KG1 (cell line): ENCODE results near the gene SUN3.

Experiments used
- DNase-seq: peaks from one replicate; lab custom pipeline; 2025; lab: John Stamatoyannopoulos, UW

The SUN3 gene

GRCh38 chr7:48028938-48029337 lies at the start of gene SUN3:
TSS of gene SUN3 (minus strand) at chr7:48029107. CDS start at chr7:48028938, 169 bp downstream.
- DNase-seq: no peak

- no peak for DNase-seq
These were observed 49.6 kb upstream of the SUN3 start for GRCh38 chr7:48078470-48078869.

- DNase-seq: no peak
These were observed 48.5 kb upstream of the SUN3 start for GRCh38 chr7:48077423-48077822.

GRCh38 chr7:48074204-48074654 lies 45.3 kb upstream of the SUN3 start:
- DNase-seq: no peak

- DNase-seq: no peak
These were observed 38.6 kb upstream of the SUN3 start for GRCh38 chr7:48067475-48067874.

- no peak for DNase-seq
These were observed 35.1 kb upstream of the SUN3 start for GRCh38 chr7:48063985-48064384.

GRCh38 chr7:48059706-48060105 lies 30.8 kb upstream of the SUN3 start:
- DNase-seq: no peak

- DNase-seq: no peak
These were observed 30.1 kb upstream of the SUN3 start for GRCh38 chr7:48058990-48059389.

- no peak for DNase-seq
These were observed 24.8 kb upstream of the SUN3 start for GRCh38 chr7:48053736-48054135.

- DNase-seq: no peak
These were observed 23.8 kb upstream of the SUN3 start for GRCh38 chr7:48052748-48053147.

- no peak for DNase-seq
These were observed 20.9 kb upstream of the SUN3 start for GRCh38 chr7:48049850-48050249.

- no peak for DNase-seq
These were observed 19.2 kb upstream of the SUN3 start for GRCh38 chr7:48048113-48048512.

- DNase-seq: no peak
These were observed 17.6 kb upstream of the SUN3 start for GRCh38 chr7:48046458-48046857.

GRCh38 chr7:48045195-48045765 lies 16.4 kb upstream of the SUN3 start:
- no peak for DNase-seq

GRCh38 chr7:48042636-48043035 lies 13.7 kb upstream of the SUN3 start:
- DNase-seq: no peak

- no peak for DNase-seq
These were observed 13.3 kb upstream of the SUN3 start for GRCh38 chr7:48042216-48042615.

- DNase-seq: no peak
These were observed 12.7 kb upstream of the SUN3 start for GRCh38 chr7:48041653-48041970.

- DNase-seq: no peak
These were observed 12.2 kb upstream of the SUN3 start for GRCh38 chr7:48040944-48041652.

- DNase-seq: no peak
These were observed 10.1 kb upstream of the SUN3 start for GRCh38 chr7:48038815-48039506.

GRCh38 chr7:48035967-48036478 lies 7.1 kb upstream of the SUN3 start:
- DNase-seq: no peak

- DNase-seq: peak; percentile 9
These were observed 6.5 kb upstream of the SUN3 start, which contains the start of gene C7orf57 for GRCh38 chr7:48035301-48035966. TSS of gene C7orf57 (plus strand) at chr7:48035543. CDS start at chr7:48036309, 766 bp downstream.

- no peak for DNase-seq
These were observed 5.0 kb upstream of the SUN3 start for GRCh38 chr7:48033922-48034321.

- DNase-seq: no peak
These were observed 2.2 kb upstream of the SUN3 start for GRCh38 chr7:48031111-48031510.
